DMS53 (cell line): ENCODE measurements around the gene OTUB1.
A peak's percentile ranks its signal among the peaks of the same experiment; 100 is the strongest.

Source experiments
- DNase-seq: peaks from one replicate; lab custom pipeline; 2025; lab: John Stamatoyannopoulos, UW

Gene OTUB1

GRCh38 chr11:64007160-64007628 lies 21.0 kb downstream of the OTUB1 start:
- DNase-seq = peak; percentile 73

GRCh38 chr11:64007629-64008282 lies 21.5 kb downstream of the OTUB1 start:
- DNase-seq = peak; percentile 92

- DNase-seq = no peak
Observed at GRCh38 chr11:64008283-64008913, 22.2 kb downstream of the OTUB1 start.

GRCh38 chr11:64008914-64009633 lies 22.8 kb downstream of the OTUB1 start:
- DNase-seq = no peak

- DNase-seq = no peak
Observed at GRCh38 chr11:64009710-64010109, 23.5 kb downstream of the OTUB1 start.

GRCh38 chr11:64010783-64011182 lies 24.5 kb downstream of the OTUB1 start:
- no peak for DNase-seq

- peak; percentile 46 for DNase-seq
Observed at GRCh38 chr11:64011371-64011770, 25.1 kb downstream of the OTUB1 start.

GRCh38 chr11:64013141-64013896 lies 27.1 kb downstream of the OTUB1 start:
- no peak for DNase-seq

- DNase-seq = no peak
Observed at GRCh38 chr11:64014356-64014755, 28.1 kb downstream of the OTUB1 start.

- DNase-seq = no peak
Observed at GRCh38 chr11:64015510-64015909, 29.3 kb downstream of the OTUB1 start.

GRCh38 chr11:64015935-64016845 lies 30.0 kb downstream of the OTUB1 start:
- no peak for DNase-seq

GRCh38 chr11:64017945-64018224 lies 31.6 kb downstream of the OTUB1 start:
- no peak for DNase-seq

- DNase-seq = no peak
Observed at GRCh38 chr11:64018310-64018709, 32.1 kb downstream of the OTUB1 start.

GRCh38 chr11:64019106-64020037 lies 33.1 kb downstream of the OTUB1 start:
- no peak for DNase-seq

GRCh38 chr11:64020976-64021756 lies 34.9 kb downstream of the OTUB1 start:
- DNase-seq = no peak

- DNase-seq = no peak
Observed at GRCh38 chr11:64021757-64022093, 35.5 kb downstream of the OTUB1 start.

- no peak for DNase-seq
Observed at GRCh38 chr11:64022125-64022784, 36.0 kb downstream of the OTUB1 start.

GRCh38 chr11:64023712-64024710 lies 37.8 kb downstream of the OTUB1 start:
- DNase-seq = no peak
